ENCODE results near the gene ZSWIM5.

Gene ZSWIM5

DNA sequence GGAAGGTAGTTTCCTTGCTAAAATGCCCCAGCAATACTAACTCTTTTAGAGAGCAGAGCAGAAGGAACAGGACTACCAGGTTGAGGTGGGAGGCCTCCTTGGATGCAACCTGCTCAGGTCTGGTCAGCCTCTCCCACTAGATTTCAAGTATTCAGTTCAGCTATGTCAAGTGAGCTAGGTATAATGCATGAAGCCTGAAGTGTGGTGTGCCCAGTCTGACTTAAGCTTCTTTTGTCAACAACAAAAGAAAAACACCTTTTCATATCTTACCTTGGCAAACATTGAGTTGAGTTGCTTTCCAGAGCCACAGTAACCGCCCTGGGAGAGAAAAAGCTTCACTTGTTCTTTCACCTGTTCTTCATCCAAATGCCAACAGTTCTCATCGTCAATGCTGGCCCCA lies 146.6 kb downstream of the ZSWIM5 start:
- TF ChIP-seq, protein P1, sequence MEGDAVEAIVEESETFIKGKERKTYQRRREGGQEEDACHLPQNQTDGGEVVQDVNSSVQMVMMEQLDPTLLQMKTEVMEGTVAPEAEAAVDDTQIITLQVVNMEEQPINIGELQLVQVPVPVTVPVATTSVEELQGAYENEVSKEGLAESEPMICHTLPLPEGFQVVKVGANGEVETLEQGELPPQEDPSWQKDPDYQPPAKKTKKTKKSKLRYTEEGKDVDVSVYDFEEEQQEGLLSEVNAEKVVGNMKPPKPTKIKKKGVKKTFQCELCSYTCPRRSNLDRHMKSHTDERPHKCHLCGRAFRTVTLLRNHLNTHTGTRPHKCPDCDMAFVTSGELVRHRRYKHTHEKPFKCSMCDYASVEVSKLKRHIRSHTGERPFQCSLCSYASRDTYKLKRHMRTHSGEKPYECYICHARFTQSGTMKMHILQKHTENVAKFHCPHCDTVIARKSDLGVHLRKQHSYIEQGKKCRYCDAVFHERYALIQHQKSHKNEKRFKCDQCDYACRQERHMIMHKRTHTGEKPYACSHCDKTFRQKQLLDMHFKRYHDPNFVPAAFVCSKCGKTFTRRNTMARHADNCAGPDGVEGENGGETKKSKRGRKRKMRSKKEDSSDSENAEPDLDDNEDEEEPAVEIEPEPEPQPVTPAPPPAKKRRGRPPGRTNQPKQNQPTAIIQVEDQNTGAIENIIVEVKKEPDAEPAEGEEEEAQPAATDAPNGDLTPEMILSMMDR (IDR thresholded peaks at IDR 0.05; ENCODE audit: extremely low read depth, missing control alignments) = no peak
- DNase-seq (ENCODE audit: low spot score) = no peak

DNA sequence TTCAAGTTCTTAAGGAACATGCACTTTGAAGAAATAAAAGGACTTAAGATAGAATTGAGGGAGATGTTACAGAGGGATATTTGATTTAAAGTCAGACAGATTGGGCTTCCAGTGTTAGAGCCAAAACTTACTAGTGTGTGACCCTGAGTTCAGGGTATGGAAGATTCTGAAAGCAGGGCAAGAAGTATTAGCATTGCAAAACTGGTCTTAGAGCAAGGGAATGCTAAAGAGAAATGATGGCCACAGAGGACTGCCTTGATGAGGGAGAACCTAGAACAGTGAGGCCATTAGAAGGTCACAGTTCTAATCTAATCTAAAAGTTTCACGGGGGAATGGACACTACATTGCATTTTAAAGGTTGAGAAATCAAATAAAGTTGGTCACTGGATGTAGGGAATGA lies 148.9 kb downstream of the ZSWIM5 start:
- TF ChIP-seq, protein P1 (IDR thresholded peaks at IDR 0.05; ENCODE audit: extremely low read depth, missing control alignments) = no peak
- DNase-seq (ENCODE audit: low spot score) = no peak

DNA sequence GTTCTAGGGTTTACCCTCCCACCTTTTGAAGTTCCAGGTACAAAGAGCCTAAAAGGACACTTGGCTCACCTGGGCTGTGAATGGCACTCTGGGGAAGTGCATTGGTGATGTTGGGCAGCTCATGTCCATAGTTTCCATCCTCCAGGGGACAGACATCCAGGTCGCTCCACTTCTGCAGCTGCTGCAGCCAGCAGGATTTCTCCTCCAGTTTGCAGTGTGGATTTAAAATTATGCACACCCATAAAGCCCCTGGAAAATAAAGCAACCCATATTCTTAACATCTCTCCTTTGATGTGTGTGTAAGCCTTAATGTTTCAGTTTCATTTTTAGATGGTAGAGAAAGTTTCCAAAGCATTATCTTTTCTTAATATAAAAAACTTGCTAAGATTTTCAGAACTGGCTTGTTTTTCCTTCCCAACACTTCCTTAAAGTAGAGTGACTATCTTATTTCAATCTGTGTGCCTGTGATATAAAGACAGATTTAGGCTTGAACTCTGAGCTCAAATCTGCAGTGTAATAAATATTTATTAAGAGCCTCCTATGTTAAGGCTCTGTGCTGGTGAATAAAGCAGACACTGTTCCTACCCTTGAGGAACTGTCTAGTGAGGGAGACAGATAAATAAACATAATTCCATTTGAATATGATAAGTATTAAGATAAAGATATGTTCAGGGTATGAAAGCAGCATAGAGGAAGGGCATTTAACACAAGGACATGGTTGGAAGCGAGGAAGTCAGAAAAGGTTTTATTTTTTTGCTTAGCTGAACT lies 155.2 kb downstream of the ZSWIM5 start:
- TF ChIP-seq, protein P1 (IDR thresholded peaks at IDR 0.05; ENCODE audit: extremely low read depth, missing control alignments) = no peak
- DNase-seq (ENCODE audit: low spot score) = peak; percentile 31

DNA sequence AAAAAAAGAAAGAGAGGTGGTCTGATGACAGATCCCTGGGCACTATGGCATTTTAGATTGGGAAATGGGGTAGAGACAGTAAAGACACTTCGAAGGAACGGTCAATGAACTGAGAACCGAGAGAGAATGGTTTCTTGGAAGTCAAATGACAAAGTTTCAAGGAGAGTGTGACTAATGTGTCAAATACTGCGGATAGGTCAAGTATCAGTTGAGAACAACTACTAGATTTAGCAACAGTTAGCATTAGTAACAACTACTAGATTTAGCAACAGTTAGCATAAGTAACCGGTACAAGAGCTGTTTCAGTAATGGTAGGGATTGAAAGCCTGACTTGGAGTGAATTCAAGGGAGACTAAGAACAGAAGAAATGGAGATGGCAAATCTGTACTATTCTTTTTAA lies 159.4 kb downstream of the ZSWIM5 start:
- TF ChIP-seq, protein P1 (IDR thresholded peaks at IDR 0.05; ENCODE audit: extremely low read depth, missing control alignments) = no peak
- no peak for DNase-seq (ENCODE audit: low spot score)

DNA sequence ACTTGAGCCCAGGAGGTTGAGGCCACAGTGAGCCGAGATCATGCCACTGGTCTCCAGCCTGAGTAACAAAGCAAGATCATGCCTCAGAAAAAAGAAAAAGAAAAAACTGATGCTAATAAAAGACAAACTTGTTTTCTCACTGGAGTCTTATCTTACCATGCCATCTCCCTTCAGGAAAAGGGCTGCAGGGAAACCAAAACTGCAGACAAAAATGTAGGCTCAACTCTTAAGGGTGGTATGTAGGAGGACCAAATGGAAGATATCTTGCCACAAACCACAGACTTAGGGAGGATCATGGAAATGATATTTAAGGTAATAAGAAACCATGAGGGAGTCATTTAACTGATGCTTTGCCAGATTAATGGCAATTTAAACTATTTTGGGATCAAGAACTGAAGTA lies 161.5 kb downstream of the ZSWIM5 start:
- TF ChIP-seq, protein P1 (IDR thresholded peaks at IDR 0.05; ENCODE audit: extremely low read depth, missing control alignments) = no peak
- DNase-seq (ENCODE audit: low spot score) = no peak

DNA sequence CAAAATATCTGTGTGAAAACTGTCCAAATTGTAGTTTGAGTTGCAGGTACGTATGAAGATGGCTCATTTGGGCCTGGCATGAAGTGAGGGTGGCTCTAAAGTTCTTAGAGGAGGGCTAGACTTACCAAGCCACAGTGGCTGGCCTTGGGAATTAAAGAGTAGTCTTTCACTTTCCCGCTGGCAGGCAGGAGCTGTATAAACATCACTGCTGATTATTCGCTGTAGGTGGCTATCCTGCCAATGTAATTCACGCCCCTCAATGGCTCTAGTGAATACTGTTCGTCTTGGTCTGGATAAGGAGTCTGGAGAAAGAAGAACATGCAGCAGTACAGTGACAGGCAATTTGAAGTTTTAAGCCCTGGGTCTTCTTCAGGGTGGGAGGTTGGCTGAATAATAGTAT lies 163.3 kb downstream of the ZSWIM5 start:
- TF ChIP-seq, protein P1 (IDR thresholded peaks at IDR 0.05; ENCODE audit: extremely low read depth, missing control alignments) = no peak
- DNase-seq (ENCODE audit: low spot score) = no peak

DNA sequence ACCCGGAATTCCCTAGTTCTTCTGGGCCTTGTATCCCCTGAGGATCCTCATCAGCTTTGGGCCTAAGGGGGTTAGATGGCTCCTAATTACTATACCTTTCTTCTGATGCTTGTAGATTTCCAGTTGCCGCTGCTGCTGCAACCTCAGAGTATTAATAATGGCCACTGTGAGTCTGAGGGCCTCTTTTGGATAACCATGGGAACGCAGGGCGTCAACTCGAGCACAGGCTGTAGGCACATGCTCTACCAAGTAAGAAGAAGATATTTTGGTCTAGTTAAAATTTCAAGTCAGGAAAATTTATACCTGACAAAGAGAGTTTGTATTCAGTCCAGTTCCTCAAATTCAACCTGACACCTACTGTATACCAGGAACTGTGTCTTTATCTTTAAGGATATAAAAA lies 166.1 kb downstream of the ZSWIM5 start:
- TF ChIP-seq, protein P1 (IDR thresholded peaks at IDR 0.05; ENCODE audit: extremely low read depth, missing control alignments) = no peak
- DNase-seq (ENCODE audit: low spot score) = no peak

Measured in GM20000 (cell line).